ENCODE measurements around the gene RHOG. TPM values are rescaled to one million over a fixed set of nuclear protein-coding genes. Genes with fewer than 3 reads are reported as not detected.

The RHOG gene
- total and polyA plus RNA-seq, 9 of the 15 experiments (the other 6 are each of a cell fraction or from before 2014, with no cell fraction given): 22.6 to 162 (median 80.3) TPM

DNA sequence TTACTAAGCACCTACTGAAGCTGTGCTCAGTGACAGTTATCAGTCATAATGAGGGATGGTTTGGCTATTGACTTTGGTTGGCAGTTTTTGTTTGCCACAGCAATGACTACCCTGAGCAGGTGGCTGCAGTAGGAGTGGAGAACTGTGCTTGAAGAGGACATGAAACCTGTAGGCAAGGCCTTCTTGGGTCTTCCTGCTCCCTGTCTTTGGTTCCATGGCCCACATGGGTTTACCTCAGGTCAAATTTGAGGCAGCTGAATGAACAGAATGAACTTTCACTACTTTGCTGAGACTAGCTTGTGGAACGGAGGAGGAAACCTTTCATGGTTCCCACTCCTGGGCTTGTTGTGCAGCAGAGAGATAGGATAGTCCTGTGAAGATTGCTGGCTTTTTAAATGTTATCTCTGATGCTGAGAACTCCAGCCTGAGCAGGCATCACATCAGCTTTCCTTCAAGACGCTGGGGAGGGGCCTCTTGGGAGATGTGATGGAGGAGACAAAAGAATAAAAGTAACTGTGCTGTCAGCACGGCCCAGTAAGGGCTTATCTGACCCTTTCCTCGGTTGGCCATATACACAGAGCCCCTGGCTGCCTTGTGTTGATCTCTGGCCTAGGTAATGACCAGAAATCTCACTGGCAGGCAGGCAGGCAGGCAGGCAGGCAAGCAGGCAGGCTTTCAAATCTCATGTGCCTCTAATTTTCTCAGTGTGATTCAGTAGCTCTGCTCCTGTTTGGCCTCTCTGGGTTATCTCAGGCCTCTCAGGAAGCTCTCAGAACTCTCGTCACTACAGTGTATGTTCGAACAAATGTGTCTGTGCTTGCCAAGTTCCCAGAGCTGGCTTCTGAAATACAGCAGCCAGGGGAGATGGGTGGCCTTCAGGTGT lies 26.7 kb upstream of the RHOG start (continued):
- TF ChIP-seq, protein P1, sequence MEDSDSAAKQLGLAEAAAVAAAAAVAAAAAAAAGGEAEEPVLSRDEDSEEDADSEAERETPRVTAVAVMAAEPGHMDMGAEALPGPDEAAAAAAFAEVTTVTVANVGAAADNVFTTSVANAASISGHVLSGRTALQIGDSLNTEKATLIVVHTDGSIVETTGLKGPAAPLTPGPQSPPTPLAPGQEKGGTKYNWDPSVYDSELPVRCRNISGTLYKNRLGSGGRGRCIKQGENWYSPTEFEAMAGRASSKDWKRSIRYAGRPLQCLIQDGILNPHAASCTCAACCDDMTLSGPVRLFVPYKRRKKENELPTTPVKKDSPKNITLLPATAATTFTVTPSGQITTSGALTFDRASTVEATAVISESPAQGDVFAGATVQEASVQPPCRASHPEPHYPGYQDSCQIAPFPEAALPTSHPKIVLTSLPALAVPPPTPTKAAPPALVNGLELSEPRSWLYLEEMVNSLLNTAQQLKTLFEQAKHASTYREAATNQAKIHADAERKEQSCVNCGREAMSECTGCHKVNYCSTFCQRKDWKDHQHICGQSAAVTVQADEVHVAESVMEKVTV (CRISPR knock-in tag; IDR thresholded peaks at IDR 0.05): no peak
- TF ChIP-seq RUNX1 (IDR thresholded peaks at IDR 0.05; ENCODE audit: low read depth): 0 out of 2 replicates have a peak, but pooled peaks have one; percentile 33
- peak; percentile 70 for TF ChIP-seq ATF7 (IDR thresholded peaks at IDR 0.05)
- peak; percentile 6; the same call in 1 of the 2 replicates for TF ChIP-seq CREB1 (IDR thresholded peaks at IDR 0.05)
- peak; percentile 43; the same call in 1 of the 2 replicates for TF ChIP-seq CREB1 (CRISPR knock-in tag; IDR thresholded peaks at IDR 0.05)
- TF ChIP-seq SAP30 (IDR thresholded peaks at IDR 0.05; ENCODE audit: borderline replicate concordance, insufficient read depth, low read depth, low read length, poor library complexity, severe bottlenecking): no peak
- TF ChIP-seq, protein P2, sequence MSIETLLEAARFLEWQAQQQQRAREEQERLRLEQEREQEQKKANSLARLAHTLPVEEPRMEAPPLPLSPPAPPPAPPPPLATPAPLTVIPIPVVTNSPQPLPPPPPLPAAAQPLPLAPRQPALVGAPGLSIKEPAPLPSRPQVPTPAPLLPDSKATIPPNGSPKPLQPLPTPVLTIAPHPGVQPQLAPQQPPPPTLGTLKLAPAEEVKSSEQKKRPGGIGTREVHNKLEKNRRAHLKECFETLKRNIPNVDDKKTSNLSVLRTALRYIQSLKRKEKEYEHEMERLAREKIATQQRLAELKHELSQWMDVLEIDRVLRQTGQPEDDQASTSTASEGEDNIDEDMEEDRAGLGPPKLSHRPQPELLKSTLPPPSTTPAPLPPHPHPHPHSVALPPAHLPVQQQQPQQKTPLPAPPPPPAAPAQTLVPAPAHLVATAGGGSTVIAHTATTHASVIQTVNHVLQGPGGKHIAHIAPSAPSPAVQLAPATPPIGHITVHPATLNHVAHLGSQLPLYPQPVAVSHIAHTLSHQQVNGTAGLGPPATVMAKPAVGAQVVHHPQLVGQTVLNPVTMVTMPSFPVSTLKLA (conservative IDR thresholded peaks at IDR 0.05): peak in 1 of 2 experiments; percentile 69; a peak in 2 of 4 replicates
- peak; percentile 84 for TF ChIP-seq TCF3 (CRISPR knock-in tag; IDR thresholded peaks at IDR 0.05)
- TF ChIP-seq FOXA3 (CRISPR knock-in tag; conservative IDR thresholded peaks at IDR 0.05 in 1 of 2, IDR thresholded peaks at IDR 0.05 in 1 of 2): peak in 1 of 2 experiments; percentile 68; a peak in 1 of 4 replicates
- TF ChIP-seq NRF1 (conservative IDR thresholded peaks at IDR 0.05 in 1 of 2, IDR thresholded peaks at IDR 0.05 in 1 of 2): peak; percentile 50 to 68
- TF ChIP-seq POLR2B (IDR thresholded peaks at IDR 0.05; ENCODE audit: low read depth, partially characterized antibody): no peak
- peak; percentile 59 for TF ChIP-seq NFIC (IDR thresholded peaks at IDR 0.05)
- TF ChIP-seq LCOR (CRISPR knock-in tag; IDR thresholded peaks at IDR 0.05): peak; percentile 40
- peak; percentile 57 to 86; a peak in 3 of 4 replicates for TF ChIP-seq TBL1XR1 (IDR thresholded peaks at IDR 0.05; ENCODE audit: low read length in 2 of 2)
- peak; percentile 86 for TF ChIP-seq ZFP36 (IDR thresholded peaks at IDR 0.05; ENCODE audit: low read depth, low read length, partially characterized antibody)
- TF ChIP-seq BCOR (IDR thresholded peaks at IDR 0.05): peak; percentile 33; the same call in 1 of the 2 replicates
- TF ChIP-seq RBFOX2 (IDR thresholded peaks at IDR 0.05; ENCODE audit: low read depth, low read length): peak; percentile 43
- TF ChIP-seq, protein P3, sequence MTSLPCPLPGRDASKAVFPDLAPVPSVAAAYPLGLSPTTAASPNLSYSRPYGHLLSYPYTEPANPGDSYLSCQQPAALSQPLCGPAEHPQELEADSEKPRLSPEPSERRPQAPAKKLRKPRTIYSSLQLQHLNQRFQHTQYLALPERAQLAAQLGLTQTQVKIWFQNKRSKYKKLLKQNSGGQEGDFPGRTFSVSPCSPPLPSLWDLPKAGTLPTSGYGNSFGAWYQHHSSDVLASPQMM (CRISPR knock-in tag; IDR thresholded peaks at IDR 0.05): no peak
- peak; percentile 80 for TF ChIP-seq EP300 (IDR thresholded peaks at IDR 0.05; ENCODE audit: low read length)
- peak; percentile 89 to 93 for TF ChIP-seq KDM1A (IDR thresholded peaks at IDR 0.05)
- peak; percentile 61 for TF ChIP-seq JUND (IDR thresholded peaks at IDR 0.05; ENCODE audit: borderline replicate concordance, low read depth, low read length)
- no peak for TF ChIP-seq JUND (tag; IDR thresholded peaks at IDR 0.05; ENCODE audit: borderline replicate concordance, low read depth, low read length)
- peak; percentile 23; the same call in 1 of the 2 replicates for TF ChIP-seq ESRRA (IDR thresholded peaks at IDR 0.05; ENCODE audit: borderline replicate concordance, low read depth)
- peak; percentile 62; the same call in 1 of the 2 replicates for TF ChIP-seq ZEB2 (IDR thresholded peaks at IDR 0.05)
- TF ChIP-seq SMARCE1 (IDR thresholded peaks at IDR 0.05): peak; percentile 59; the same call in 1 of the 2 replicates
- TF ChIP-seq NR1H2 (CRISPR knock-in tag; IDR thresholded peaks at IDR 0.05): peak; percentile 96; the same call in 1 of the 2 replicates

All from K562 (cell line).